Measurements from ENCODE around the gene CTSW. TPM values are rescaled to one million over a fixed set of nuclear protein-coding genes. Genes with fewer than 3 reads are reported as not detected.

Gene CTSW
- total and polyA plus RNA-seq, 4 donors: 0.20 to 0.96 (median 0.45) TPM

DNA sequence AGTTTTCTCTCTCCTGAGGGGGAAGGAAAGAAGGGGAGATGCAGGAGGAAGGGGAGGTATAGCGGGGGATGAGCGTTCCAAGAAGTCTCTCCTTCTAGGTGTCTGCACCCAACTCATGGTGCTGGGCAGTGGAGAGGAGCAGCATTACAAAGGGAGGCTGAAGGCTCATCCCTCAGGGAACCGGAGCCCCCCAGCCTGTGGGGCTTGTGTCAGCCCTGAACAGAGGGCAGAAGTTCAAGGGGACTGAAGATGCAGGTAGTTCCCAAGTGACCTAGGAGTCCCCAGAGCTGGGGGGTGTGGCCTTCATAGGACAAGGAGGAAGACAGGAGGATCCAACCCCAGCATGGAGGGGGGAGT is 37.4 kb downstream of the CTSW start:
- H3K4me1 ChIP-seq (ENCODE audit: control insufficient read depth, insufficient read depth, low read length): peaks cover 51% of the 10 kb centered on the region
- no peaks in the 10 kb centered on the region for H3K27me3 ChIP-seq (ENCODE audit: control insufficient read depth, insufficient read depth, low read length)
- peaks cover 38% of the 10 kb centered on the region for H3K36me3 ChIP-seq (ENCODE audit: control insufficient read depth, insufficient read depth, low read length)
- DNase-seq (ENCODE audit: low read depth in 4 of 6, low spot score in 6 of 6): no peak
- WGBS (ENCODE audit: insufficient coverage): 88% methylated on average over 3 of the region's 3 CpGs
- H3K9me3 ChIP-seq (ENCODE audit: control insufficient read depth, insufficient read depth, low read length): no peaks in the 10 kb centered on the region
- H3K4me3 ChIP-seq (ENCODE audit: low read depth, low read length): no peak overlapping the region
- H3K27ac ChIP-seq (ENCODE audit: low read depth, low read length): no peak overlapping the region

DNA sequence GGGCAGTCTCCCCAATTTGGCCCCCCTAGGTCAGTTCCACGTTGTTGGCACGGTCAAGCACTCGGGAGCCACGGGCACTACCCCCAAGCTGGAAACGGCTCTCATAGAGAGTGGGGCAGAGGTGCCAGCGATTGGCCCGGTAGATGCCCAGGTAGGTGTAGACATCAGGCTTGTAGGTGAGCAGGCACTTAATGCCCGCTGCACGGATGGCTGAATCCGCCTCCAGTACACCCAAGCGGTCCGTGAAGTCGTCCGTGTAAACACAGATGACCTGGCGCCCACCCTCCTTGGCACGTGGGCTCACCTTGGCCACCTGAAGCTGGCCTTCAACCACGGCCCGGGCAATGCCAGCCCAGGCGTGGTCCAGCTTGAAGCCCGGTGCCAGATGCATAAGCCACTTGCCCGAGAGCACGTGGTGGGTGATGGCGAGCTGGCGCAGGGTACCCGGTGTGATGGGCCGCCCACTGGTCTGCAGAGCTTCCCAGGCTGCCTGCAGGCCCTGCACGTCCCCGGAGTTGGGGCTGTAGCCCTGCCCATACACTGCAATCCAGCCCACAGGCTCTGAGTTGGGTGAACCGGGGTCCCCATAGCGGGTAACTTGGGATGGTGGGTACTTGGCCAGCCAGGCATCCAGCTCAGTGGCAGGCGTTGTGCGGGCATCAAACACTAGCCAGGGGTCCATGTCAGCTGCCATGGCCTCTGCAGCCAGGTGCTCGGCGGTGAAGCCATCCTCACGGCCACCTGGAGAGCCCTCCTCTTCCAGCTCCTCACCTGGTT is 38.0 kb downstream of the CTSW start:
- DNase-seq (ENCODE audit: low read depth in 4 of 6, low spot score in 6 of 6): no peak
- peaks cover 43% of the 10 kb centered on the region for H3K36me3 ChIP-seq (ENCODE audit: control insufficient read depth, insufficient read depth, low read length)
- no peaks in the 10 kb centered on the region for H3K9me3 ChIP-seq (ENCODE audit: control insufficient read depth, insufficient read depth, low read length)
- WGBS (ENCODE audit: insufficient coverage): 90% methylated on average over 31 of the region's 35 CpGs
- H3K27ac ChIP-seq (ENCODE audit: low read depth, low read length): peak overlapping the region; percentile 71
- peaks cover 49% of the 10 kb centered on the region for H3K4me1 ChIP-seq (ENCODE audit: control insufficient read depth, insufficient read depth, low read length)
- H3K4me3 ChIP-seq (ENCODE audit: low read depth, low read length): peak overlapping the region; percentile 89
- no peaks in the 10 kb centered on the region for H3K27me3 ChIP-seq (ENCODE audit: control insufficient read depth, insufficient read depth, low read length)

DNA sequence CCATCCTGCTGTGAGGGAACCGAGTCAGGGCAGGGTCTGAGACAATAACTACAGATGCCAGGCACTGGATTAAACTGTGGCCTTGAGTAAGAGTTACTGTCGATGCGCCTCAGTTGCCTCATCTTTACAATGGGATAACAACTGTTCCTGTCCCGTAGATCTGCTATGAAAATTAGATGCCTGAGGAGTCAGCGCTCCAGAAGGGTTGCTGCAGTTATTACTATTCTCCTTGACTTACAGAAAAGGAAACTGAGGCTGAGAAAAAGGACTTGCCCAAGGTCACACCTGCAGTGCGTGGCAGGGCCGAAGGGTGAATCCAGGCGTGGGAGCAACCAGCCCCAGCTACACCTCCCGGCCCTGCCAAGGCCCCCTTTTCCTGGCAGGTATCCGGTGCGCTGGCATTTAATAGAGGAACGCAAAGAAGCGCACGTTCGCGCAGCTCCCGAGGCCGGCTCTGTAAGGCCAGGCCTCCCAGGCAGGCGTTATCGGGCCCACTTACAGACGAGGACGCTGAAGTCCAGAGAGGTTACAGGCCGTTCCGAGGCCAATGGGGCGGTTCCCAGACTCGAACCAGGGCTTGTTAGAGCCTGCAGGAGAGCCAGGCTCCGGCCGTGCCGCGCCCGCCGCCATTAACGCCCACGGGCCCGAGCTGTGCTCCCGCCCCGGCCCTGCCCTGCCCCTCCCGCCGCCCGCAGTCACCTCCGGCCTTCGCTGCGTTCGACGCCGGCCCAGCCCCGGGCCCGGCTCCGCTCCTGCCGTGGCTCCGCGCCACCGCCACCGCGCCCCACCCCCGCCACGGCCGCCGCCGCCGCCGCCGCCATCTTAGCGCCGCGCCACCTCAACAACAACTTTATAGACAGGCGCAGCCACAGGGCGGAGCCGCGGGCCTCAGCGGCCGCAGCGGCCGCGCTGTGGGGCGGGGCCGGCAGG is 38.8 kb downstream of the CTSW start, which contains the start of gene C11orf68:
C11orf68 (minus strand) TSS at position 852 of the 930 bp plus-strand sequence; CDS start at position 821, 31 bp downstream.
- 6% methylated on average over 69 of the region's 77 CpGs for WGBS (ENCODE audit: insufficient coverage)
- H3K27me3 ChIP-seq (ENCODE audit: control insufficient read depth, insufficient read depth, low read length): no peaks in the 10 kb centered on the region

DNA sequence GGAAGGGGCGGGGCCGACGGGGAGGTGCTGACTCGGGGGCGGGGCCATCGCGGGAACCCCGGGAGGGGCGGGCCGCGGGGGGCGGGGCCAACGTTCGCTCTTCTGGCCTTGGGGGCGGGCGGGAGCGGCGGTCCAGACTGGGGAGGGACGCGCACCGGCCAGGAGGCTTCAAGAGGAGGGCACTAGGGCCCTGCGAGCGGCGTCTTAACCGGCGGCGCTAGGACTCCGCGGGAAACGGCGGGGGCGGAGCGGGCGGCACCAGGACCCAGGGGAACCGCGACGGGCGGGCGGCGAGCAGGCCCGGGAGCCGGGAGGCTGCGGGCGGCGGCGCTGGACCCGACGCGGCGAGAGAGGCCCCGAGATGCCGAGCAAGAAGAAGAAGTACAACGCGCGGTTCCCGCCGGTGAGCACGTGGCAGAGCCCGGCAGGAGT is 39.5 kb downstream of the CTSW start, which contains the start of gene DRAP1:
DRAP1 (plus strand) TSS at position 286 of the 432 bp plus-strand sequence; CDS start at position 362, 76 bp downstream.
- Histone ChIP-seq H3K4me1 (ENCODE audit: control insufficient read depth, insufficient read depth, low read length) (peaks cover 49% of the 10 kb centered on the region), H3K27me3 (ENCODE audit: control insufficient read depth, insufficient read depth, low read length) (no peaks in the 10 kb centered on the region), H3K9me3 (ENCODE audit: control insufficient read depth, insufficient read depth, low read length) (no peaks in the 10 kb centered on the region), H3K4me3 (ENCODE audit: low read depth, low read length) (peak within 1 kb of the TSS; percentile 89), H3K27ac (ENCODE audit: low read depth, low read length) (peak within 1 kb of the TSS; percentile 71), H3K36me3 (ENCODE audit: control insufficient read depth, insufficient read depth, low read length) (peaks cover 55% of the 10 kb centered on the region)
- peak; percentile 82 to 99 (median 96) for DNase-seq (ENCODE audit: low read depth in 4 of 6, low spot score in 6 of 6)
- WGBS (ENCODE audit: insufficient coverage): under 1% methylated on average over 59 of the region's 59 CpGs

More for the DNA sequence above, 38.8 kb downstream of the CTSW start, which contains the start of gene C11orf68:
- Histone ChIP-seq H3K4me1 (ENCODE audit: control insufficient read depth, insufficient read depth, low read length) (peaks cover 49% of the 10 kb centered on the region), H3K27ac (ENCODE audit: low read depth, low read length) (peak within 1 kb of the TSS; percentile 71), H3K9me3 (ENCODE audit: control insufficient read depth, insufficient read depth, low read length) (no peaks in the 10 kb centered on the region), H3K36me3 (ENCODE audit: control insufficient read depth, insufficient read depth, low read length) (peaks cover 52% of the 10 kb centered on the region), H3K4me3 (ENCODE audit: low read depth, low read length) (peak within 1 kb of the TSS; percentile 89)
- DNase-seq (ENCODE audit: low read depth in 4 of 6, low spot score in 6 of 6): no peak

DNA sequence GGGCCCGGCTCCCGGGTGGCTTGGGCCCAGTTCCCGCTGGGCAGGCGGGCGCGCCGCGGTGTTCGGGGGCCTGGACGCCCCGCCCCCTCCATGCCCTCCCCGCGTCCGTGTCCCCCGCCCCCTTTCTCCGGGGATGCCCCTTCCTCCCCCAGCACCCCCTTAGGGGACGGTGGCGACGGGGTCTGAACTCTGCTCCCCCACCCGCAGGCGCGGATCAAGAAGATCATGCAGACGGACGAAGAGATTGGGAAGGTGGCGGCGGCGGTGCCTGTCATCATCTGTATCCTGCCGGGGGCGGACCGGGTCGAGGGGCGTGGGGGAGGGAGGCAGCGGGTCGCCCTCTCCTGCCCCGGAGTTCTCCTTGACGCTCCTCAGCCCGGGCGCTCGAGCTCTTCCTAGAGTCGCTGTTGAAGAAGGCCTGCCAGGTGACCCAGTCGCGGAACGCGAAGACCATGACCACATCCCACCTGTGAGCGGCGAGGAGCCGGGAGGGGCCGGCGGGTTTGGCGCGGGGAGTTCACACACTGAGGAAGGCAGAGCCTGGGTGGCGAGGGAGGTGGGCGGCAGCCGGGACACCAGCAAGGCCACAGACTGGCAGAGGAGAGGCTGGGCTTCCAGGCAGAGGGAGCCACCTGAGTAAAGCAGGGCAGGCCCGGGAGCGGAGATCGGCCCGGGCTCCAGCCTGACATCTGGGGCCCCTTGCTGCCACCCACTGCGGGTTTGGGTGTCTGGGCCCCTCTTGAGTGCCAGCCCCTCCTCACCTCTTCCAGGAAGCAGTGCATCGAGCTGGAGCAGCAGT is 40.1 kb downstream of the CTSW start:
- peak overlapping the region; percentile 70 for H3K4me3 ChIP-seq (ENCODE audit: low read depth, low read length)
- DNase-seq (ENCODE audit: low read depth in 4 of 6, low spot score in 6 of 6): peak in 1 of 6 donors; percentile 17
- peaks cover 49% of the 10 kb centered on the region for H3K4me1 ChIP-seq (ENCODE audit: control insufficient read depth, insufficient read depth, low read length)
- H3K27me3 ChIP-seq (ENCODE audit: control insufficient read depth, insufficient read depth, low read length): no peaks in the 10 kb centered on the region
- WGBS (ENCODE audit: insufficient coverage): under 1% methylated on average over 43 of the region's 60 CpGs
- H3K9me3 ChIP-seq (ENCODE audit: control insufficient read depth, insufficient read depth, low read length): no peaks in the 10 kb centered on the region
- H3K36me3 ChIP-seq (ENCODE audit: control insufficient read depth, insufficient read depth, low read length): peaks cover 62% of the 10 kb centered on the region
- peak overlapping the region; percentile 47 for H3K27ac ChIP-seq (ENCODE audit: low read depth, low read length)

DNA sequence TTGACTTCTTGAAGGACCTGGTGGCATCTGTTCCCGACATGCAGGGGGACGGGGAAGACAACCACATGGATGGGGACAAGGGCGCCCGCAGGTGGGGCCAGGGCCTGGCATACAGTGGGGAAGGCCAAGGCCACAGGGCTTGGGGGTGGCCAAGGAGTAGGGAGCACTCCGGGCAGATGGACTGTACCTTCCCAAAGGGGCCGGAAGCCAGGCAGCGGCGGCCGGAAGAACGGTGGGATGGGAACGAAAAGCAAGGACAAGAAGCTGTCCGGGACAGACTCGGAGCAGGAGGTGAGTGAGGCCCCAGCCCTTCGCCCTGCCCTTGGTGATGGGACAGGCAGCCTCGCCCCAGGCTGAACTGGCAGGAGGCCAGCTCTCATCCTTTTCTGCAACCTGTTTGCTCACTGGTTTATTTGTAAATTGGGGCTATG is 40.8 kb downstream of the CTSW start:
- peak overlapping the region; percentile 70 for H3K4me3 ChIP-seq (ENCODE audit: low read depth, low read length)
- H3K27me3 ChIP-seq (ENCODE audit: control insufficient read depth, insufficient read depth, low read length): no peaks in the 10 kb centered on the region
- WGBS (ENCODE audit: insufficient coverage): 73% methylated on average over 14 of the region's 15 CpGs
- H3K27ac ChIP-seq (ENCODE audit: low read depth, low read length): no peak overlapping the region
- no peaks in the 10 kb centered on the region for H3K9me3 ChIP-seq (ENCODE audit: control insufficient read depth, insufficient read depth, low read length)
- H3K4me1 ChIP-seq (ENCODE audit: control insufficient read depth, insufficient read depth, low read length): peaks cover 45% of the 10 kb centered on the region
- DNase-seq (ENCODE audit: low read depth in 4 of 6, low spot score in 6 of 6): no peak
- H3K36me3 ChIP-seq (ENCODE audit: control insufficient read depth, insufficient read depth, low read length): peaks cover 62% of the 10 kb centered on the region

DNA sequence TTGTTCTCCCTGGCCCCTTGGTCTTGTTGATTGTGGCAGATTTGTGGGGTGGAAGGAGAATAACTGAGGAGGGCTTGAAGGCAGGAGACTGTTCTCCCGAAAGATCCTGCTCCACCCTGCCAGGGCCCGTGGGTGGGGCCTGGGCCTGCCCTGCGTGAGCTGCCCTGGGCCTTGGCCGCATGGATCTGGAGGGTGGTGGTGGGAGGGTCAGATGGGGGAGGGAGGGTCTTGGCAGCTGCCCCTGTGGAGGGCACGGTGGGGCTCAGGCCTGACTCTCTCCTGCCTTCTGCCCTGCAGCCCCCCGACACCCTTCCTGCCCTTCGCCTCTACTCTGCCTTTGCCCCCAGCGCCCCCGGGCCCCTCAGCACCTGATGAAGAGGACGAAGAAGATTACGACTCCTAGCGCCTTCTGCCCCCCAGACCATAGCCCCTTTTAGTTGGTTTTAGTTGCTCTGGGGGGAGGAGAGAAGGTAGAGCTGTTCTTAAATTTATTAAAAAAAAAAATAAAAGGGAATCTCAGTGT is 41.5 kb downstream of the CTSW start:
- no peak overlapping the region for H3K27ac ChIP-seq (ENCODE audit: low read depth, low read length)
- peaks cover 37% of the 10 kb centered on the region for H3K4me1 ChIP-seq (ENCODE audit: control insufficient read depth, insufficient read depth, low read length)
- H3K27me3 ChIP-seq (ENCODE audit: control insufficient read depth, insufficient read depth, low read length): no peaks in the 10 kb centered on the region
- H3K9me3 ChIP-seq (ENCODE audit: control insufficient read depth, insufficient read depth, low read length): no peaks in the 10 kb centered on the region
- 85% methylated on average over 9 of the region's 12 CpGs for WGBS (ENCODE audit: insufficient coverage)
- H3K4me3 ChIP-seq (ENCODE audit: low read depth, low read length): no peak overlapping the region
- DNase-seq (ENCODE audit: low read depth in 4 of 6, low spot score in 6 of 6): no peak
- peaks cover 57% of the 10 kb centered on the region for H3K36me3 ChIP-seq (ENCODE audit: control insufficient read depth, insufficient read depth, low read length)

DNA sequence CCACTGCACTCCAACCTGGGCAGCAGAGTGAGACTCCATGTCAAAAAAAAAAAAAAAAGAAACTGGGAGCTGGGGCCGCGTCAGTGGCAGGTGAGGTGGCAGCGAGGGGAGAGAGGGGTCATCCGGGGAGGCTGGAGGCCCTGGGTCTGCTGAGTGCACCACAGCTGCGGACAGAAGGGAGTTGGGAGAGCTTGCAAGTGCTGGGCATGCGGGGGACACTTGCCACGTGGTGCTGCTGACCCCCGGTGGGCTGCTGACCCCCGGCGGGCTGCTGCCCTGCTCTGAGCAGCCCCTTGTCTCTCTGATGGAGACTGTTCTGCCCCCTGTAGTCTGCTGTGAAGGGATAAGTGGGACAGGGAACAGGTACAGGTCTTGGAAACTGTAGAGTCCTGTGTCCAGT is 42.2 kb downstream of the CTSW start:
- Histone ChIP-seq H3K4me1 (ENCODE audit: control insufficient read depth, insufficient read depth, low read length) (peaks cover 32% of the 10 kb centered on the region), H3K27me3 (ENCODE audit: control insufficient read depth, insufficient read depth, low read length) (no peaks in the 10 kb centered on the region), H3K4me3 (ENCODE audit: low read depth, low read length) (no peak overlapping the region), H3K9me3 (ENCODE audit: control insufficient read depth, insufficient read depth, low read length) (no peaks in the 10 kb centered on the region), H3K27ac (ENCODE audit: low read depth, low read length) (no peak overlapping the region), H3K36me3 (ENCODE audit: control insufficient read depth, insufficient read depth, low read length) (peaks cover 57% of the 10 kb centered on the region)
- DNase-seq (ENCODE audit: low read depth in 4 of 6, low spot score in 6 of 6): no peak
- 91% methylated on average over 10 of the region's 10 CpGs for WGBS (ENCODE audit: insufficient coverage)

DNA sequence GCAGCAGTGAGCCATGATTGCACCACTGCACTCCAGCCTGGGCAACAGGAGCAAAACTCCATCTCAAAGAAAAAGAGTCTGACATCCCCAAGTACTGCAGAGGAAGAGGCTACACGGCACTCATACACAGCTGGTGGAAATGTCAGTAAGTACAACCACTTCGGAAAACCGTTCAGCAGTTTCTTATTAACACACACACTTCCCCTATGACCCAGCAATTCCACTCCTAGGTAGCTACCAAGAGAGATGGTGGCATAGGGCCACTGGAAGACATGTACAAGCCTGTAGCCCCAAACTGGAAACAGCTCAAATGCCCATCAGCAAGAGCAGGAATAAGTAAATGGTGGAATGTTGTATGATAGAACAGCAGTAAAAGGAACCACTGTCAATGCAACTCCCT is 42.9 kb downstream of the CTSW start:
- Histone ChIP-seq H3K36me3 (ENCODE audit: control insufficient read depth, insufficient read depth, low read length) (peaks cover 51% of the 10 kb centered on the region), H3K4me1 (ENCODE audit: control insufficient read depth, insufficient read depth, low read length) (peaks cover 25% of the 10 kb centered on the region), H3K27me3 (ENCODE audit: control insufficient read depth, insufficient read depth, low read length) (no peaks in the 10 kb centered on the region), H3K9me3 (ENCODE audit: control insufficient read depth, insufficient read depth, low read length) (no peaks in the 10 kb centered on the region), H3K27ac (ENCODE audit: low read depth, low read length) (no peak overlapping the region), H3K4me3 (ENCODE audit: low read depth, low read length) (no peak overlapping the region)
- DNase-seq (ENCODE audit: low read depth in 4 of 6, low spot score in 6 of 6): no peak
- WGBS (ENCODE audit: insufficient coverage): 100% methylated on average over 1 of the region's 3 CpGs

Data from spinal cord (tissue), 10 donors.